Stimulated activated CD4-positive, alpha-beta T cell treated with anti-CD3 and anti-CD28 coated beads, Interleukin-4, amount 100 ng/mL, for 24 hours (primary cell): ENCODE measurements around the gene TDRD7.
"Not testable (repeated sequence)": the region's sequence is repeated elsewhere in the genome, so short reads cannot be mapped to it uniquely, and the experiment has no call there.

Experiments used
- DNase-seq: peaks from one replicate; pipeline ENCODE4 v3.0.0-alpha.2; 2020

The TDRD7 gene

GRCh38 chr9:97430316-97431043 lies 18.6 kb downstream of the TDRD7 start:
- no peak for DNase-seq

- no peak for DNase-seq
Measured at GRCh38 chr9:97431044-97431441, 19.1 kb downstream of the TDRD7 start.

- DNase-seq = no peak
Measured at GRCh38 chr9:97431549-97432143, 19.8 kb downstream of the TDRD7 start.

- no peak for DNase-seq
Measured at GRCh38 chr9:97437051-97437600, 25.2 kb downstream of the TDRD7 start.

GRCh38 chr9:97438257-97438656 lies 26.4 kb downstream of the TDRD7 start:
- no peak for DNase-seq

- DNase-seq = no peak
Measured at GRCh38 chr9:97438666-97439065, 26.8 kb downstream of the TDRD7 start.

- DNase-seq = no peak
Measured at GRCh38 chr9:97440160-97440559, 28.3 kb downstream of the TDRD7 start.

GRCh38 chr9:97441729-97442128 lies 29.8 kb downstream of the TDRD7 start:
- DNase-seq = no peak

- no peak for DNase-seq
Measured at GRCh38 chr9:97445119-97445701, 33.3 kb downstream of the TDRD7 start.

- no peak for DNase-seq
Measured at GRCh38 chr9:97447001-97447400, 35.1 kb downstream of the TDRD7 start.

- DNase-seq = not testable (repeated sequence)
Measured at GRCh38 chr9:97453573-97453972, 41.7 kb downstream of the TDRD7 start.

- DNase-seq = not testable (repeated sequence)
Measured at GRCh38 chr9:97456841-97457240, 44.9 kb downstream of the TDRD7 start.

- no peak for DNase-seq
Measured at GRCh38 chr9:97459326-97459725, 47.4 kb downstream of the TDRD7 start.

GRCh38 chr9:97462159-97462558 lies 50.3 kb downstream of the TDRD7 start:
- no peak for DNase-seq

GRCh38 chr9:97462914-97463313 lies 51.0 kb downstream of the TDRD7 start:
- no peak for DNase-seq

- peak; percentile 36 for DNase-seq
Measured at GRCh38 chr9:97468658-97469448, 57.0 kb downstream of the TDRD7 start.

- no peak for DNase-seq
Measured at GRCh38 chr9:97470076-97470475, 58.2 kb downstream of the TDRD7 start.

GRCh38 chr9:97473717-97474116 lies 61.8 kb downstream of the TDRD7 start:
- DNase-seq = no peak

GRCh38 chr9:97474372-97474925 lies 62.6 kb downstream of the TDRD7 start:
- DNase-seq = no peak

GRCh38 chr9:97475059-97475458 lies 63.2 kb downstream of the TDRD7 start:
- DNase-seq = no peak

- DNase-seq = no peak
Measured at GRCh38 chr9:97478301-97478981, 66.5 kb downstream of the TDRD7 start.

GRCh38 chr9:97479496-97480159 lies 67.7 kb downstream of the TDRD7 start:
- no peak for DNase-seq
